ENCODE results near the gene COG4. TPM values are rescaled to one million over a fixed set of nuclear protein-coding genes. Genes with fewer than 3 reads are reported as not detected.

COG4 gene
- total and polyA plus RNA-seq, 2 experiments from 2014 or later, result 28.8 to 38.1 TPM

- TF ChIP-seq ZNF462 (CRISPR knock-in tag; IDR thresholded peaks at IDR 0.05) (no peak), REST (IDR thresholded peaks at IDR 0.05; ENCODE audit: unreplicated experiment) (no peak), EZH2phosphoT487 (IDR thresholded peaks at IDR 0.05; ENCODE audit: unreplicated experiment) (no peak), EZH2 (IDR thresholded peaks at IDR 0.05; ENCODE audit: low read depth, unreplicated experiment) (no peak)
Measured at GRCh38 chr16:70432356-70432722, 91.0 kb downstream of the COG4 start (continued).
